Endothelial cell of umbilical vein (primary cell): Measurements from ENCODE around the gene TM9SF3.

Source experiments
- CTCF ChIP-seq, 2 donors: IDR thresholded peaks; 1 replicate in 1 of 2; 2 replicates in 1 of 2; pipeline ENCODE4 v1.5.1; 2011; ENCODE audit warnings: low read length in 2 of 2, mild to moderate bottlenecking in 2 of 2, moderate library complexity in 2 of 2, control low read depth in 1 of 2, inconsistent platforms in 1 of 2, low read depth in 1 of 2; ENCODE audit not compliant: insufficient read depth in 1 of 2; ENCODE audit errors: extremely low read depth in 1 of 2
- EZH2 ChIP-seq: IDR thresholded peaks from 2 replicates; pipeline ENCODE4 v1.6.1; 2012; ENCODE audit warnings: borderline replicate concordance, low read depth, mild to moderate bottlenecking, moderate library complexity, low read length, inconsistent platforms; ENCODE audit not compliant: severe bottlenecking
- FOS ChIP-seq: IDR thresholded peaks from 2 replicates; pipeline ENCODE4 v1.6.1; 2011; ENCODE audit warnings: mild to moderate bottlenecking, low read length, moderate library complexity, borderline replicate concordance; ENCODE audit not compliant: insufficient read depth
- JUN ChIP-seq: IDR thresholded peaks from 2 replicates; pipeline ENCODE4 v1.6.1; 2011; ENCODE audit warnings: borderline replicate concordance, low read depth; ENCODE audit not compliant: insufficient read length, insufficient read depth
- POLR2A ChIP-seq: IDR thresholded peaks from 2 replicates; pipeline ENCODE4 v1.6.1; 2012; ENCODE audit warnings: low read depth, mild to moderate bottlenecking, control low read depth, low read length
- POLR2AphosphoS5 ChIP-seq: IDR thresholded peaks from 2 replicates; pipeline ENCODE4 v1.6.1; 2012; ENCODE audit warnings: low read depth, mild to moderate bottlenecking, control low read depth, low read length, moderate library complexity; ENCODE audit not compliant: insufficient read depth
- TF ChIP-seq, protein P1 (sequence below): IDR thresholded peaks from 2 replicates; pipeline ENCODE4 v1.6.1; 2011; ENCODE audit not compliant: insufficient read depth, insufficient read length

DNA sequence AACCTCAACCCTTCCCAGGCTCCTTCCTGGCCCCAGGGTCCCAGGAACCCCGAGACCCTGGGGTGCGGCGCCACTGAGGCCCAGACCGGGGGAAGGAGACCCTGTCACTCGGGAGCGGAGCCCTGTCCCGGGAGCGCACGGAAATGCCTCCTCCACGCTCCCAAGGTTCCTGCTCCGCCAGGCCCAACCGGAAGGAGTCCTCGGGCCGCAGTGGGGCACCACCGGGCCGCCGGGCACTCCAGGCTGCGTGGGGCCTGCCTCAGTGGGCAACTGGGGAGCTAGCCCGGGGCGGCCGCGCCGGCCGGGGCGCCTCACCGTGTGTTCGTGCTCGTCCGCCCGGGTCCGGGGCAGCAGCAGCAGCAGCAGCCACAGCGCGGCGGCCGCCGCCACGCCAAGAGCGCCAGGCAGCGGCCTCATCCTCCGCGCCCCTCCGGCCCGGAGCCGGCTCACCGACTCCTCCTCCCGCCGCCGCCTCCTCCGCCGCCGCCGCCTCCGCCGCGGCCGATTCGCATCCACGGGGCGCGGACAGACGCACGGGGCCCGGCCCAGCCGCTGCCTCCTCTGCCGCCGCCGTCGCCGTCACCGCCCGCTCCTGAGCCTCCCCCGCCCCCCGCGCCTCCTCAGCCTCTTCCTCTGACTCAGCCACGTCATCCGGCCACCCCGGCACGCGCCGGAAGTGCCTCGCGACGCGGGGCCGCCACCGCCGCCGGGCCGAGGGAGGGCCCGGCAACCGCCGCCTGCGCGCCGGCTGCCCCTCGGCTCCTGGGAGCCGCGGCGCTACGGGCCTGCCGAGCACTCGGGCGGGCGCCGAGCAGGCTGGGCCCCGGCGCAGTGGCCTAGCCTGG is at the start of gene TM9SF3:
- TF ChIP-seq CTCF (IDR thresholded peaks at IDR 0.05; ENCODE audit: extremely low read depth in 1 of 2, insufficient read depth in 1 of 2, low read depth in 1 of 2, low read length in 2 of 2) (no peak), POLR2AphosphoS5 (peak; percentile 89), POLR2A (peak; percentile 26), FOS (peak; percentile 58), EZH2 (no peak), JUN (no peak)
- TF ChIP-seq, protein P1, sequence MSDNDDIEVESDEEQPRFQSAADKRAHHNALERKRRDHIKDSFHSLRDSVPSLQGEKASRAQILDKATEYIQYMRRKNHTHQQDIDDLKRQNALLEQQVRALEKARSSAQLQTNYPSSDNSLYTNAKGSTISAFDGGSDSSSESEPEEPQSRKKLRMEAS: no peak
